Gastroesophageal sphincter (tissue), 3 donors: Measurements from ENCODE around the gene DEPDC1B.
"Not testable (repeated sequence)": the region's sequence is repeated elsewhere in the genome, so short reads cannot be mapped to it uniquely, and the experiment has no call there.

Experiments used
- CTCF ChIP-seq, 4 experiments: fragments of 200-600 bp in 2 of 4; fragments of 450-650 bp in 2 of 4; sonication (generic) in 1 of 4; IDR thresholded peaks; one replicate each; pipeline ENCODE4 v1.5.1; 2017 to 2019; ENCODE audit warnings: antibody characterized with exemption in 4 of 4, mild to moderate bottlenecking in 2 of 4, moderate library complexity in 2 of 4
- POLR2A ChIP-seq, 2 donors: fragments of 450-650 bp; IDR thresholded peaks; one replicate each; pipeline ENCODE4 v1.6.1; 2017; ENCODE audit warnings: antibody characterized with exemption in 2 of 2, mild to moderate bottlenecking in 2 of 2, moderate library complexity in 1 of 2

- not testable (repeated sequence) for TF ChIP-seq CTCF, POLR2A (IDR thresholded peaks at IDR 0.05)
These were observed 11.9 kb upstream of the DEPDC1B start for GRCh38 chr5:60711892-60712291.
